ENCODE measurements around the gene DDA1.

GRCh38 chr19:17352608-17353280 lies 43.4 kb downstream of the DDA1 start:
- TF ChIP-seq CTCF (IDR thresholded peaks at IDR 0.05), result no peak
- no peak for TF ChIP-seq POLR2AphosphoS5 (IDR thresholded peaks at IDR 0.05)
